HTR-8/SVneo (cell line): ENCODE measurements around the gene NOS1AP.
A peak's percentile ranks its signal among the peaks of the same experiment; 100 is the strongest.
"Not testable (repeated sequence)": the region's sequence is repeated elsewhere in the genome, so short reads cannot be mapped to it uniquely, and the experiment has no call there.

ENCODE experiments used
- DNase-seq: peaks from one replicate; pipeline ENCODE4 v3.0.0; 2011; ENCODE audit warnings: low spot score, mixed read lengths; ENCODE audit not compliant: insufficient read length
- FAIRE-seq: peaks from 2 replicates; lab custom pipeline; 2011; peaks lifted over from hg19 to GRCh38; lab: Jason Lieb, UNC

Gene NOS1AP

GRCh38 chr1:162349635-162350330 is 280.3 kb downstream of the NOS1AP start:
- DNase-seq (peak; percentile 57), FAIRE-seq (no peak)

- no peak for DNase-seq
- FAIRE-seq = no peak
Measured at GRCh38 chr1:162351246-162351842, 281.9 kb downstream of the NOS1AP start.

GRCh38 chr1:162351874-162352273 is 282.4 kb downstream of the NOS1AP start:
- not testable (repeated sequence) for FAIRE-seq

GRCh38 chr1:162353078-162353477 is 283.6 kb downstream of the NOS1AP start:
- DNase-seq (no peak), FAIRE-seq (no peak)

More at GRCh38 chr1:162351874-162352273, 282.4 kb downstream of the NOS1AP start:
- DNase-seq = not testable (repeated sequence)

- FAIRE-seq (no peak), DNase-seq (no peak)
Measured at GRCh38 chr1:162353702-162354101, 284.2 kb downstream of the NOS1AP start.

GRCh38 chr1:162357681-162358266 is 288.3 kb downstream of the NOS1AP start:
- no peak for FAIRE-seq
- DNase-seq = peak; percentile 36

- no peak for FAIRE-seq
- no peak for DNase-seq
Measured at GRCh38 chr1:162358928-162359327, 289.4 kb downstream of the NOS1AP start.

GRCh38 chr1:162359523-162360236 is 290.2 kb downstream of the NOS1AP start:
- DNase-seq (no peak), FAIRE-seq (no peak)

GRCh38 chr1:162360237-162360873 is 290.9 kb downstream of the NOS1AP start:
- FAIRE-seq = no peak
- no peak for DNase-seq

GRCh38 chr1:162360874-162361260 is 291.4 kb downstream of the NOS1AP start:
- FAIRE-seq (no peak), DNase-seq (no peak)

- no peak for FAIRE-seq
- DNase-seq = no peak
Measured at GRCh38 chr1:162361349-162361748, 291.9 kb downstream of the NOS1AP start.

- no peak for DNase-seq
- FAIRE-seq = no peak
Measured at GRCh38 chr1:162363823-162364222, 294.3 kb downstream of the NOS1AP start.

- no peak for DNase-seq
- FAIRE-seq = no peak
Measured at GRCh38 chr1:162364498-162364897, 295.0 kb downstream of the NOS1AP start.

GRCh38 chr1:162365284-162366020 is 296.0 kb downstream of the NOS1AP start:
- FAIRE-seq = no peak
- DNase-seq = no peak

- no peak for DNase-seq
- FAIRE-seq = no peak
Measured at GRCh38 chr1:162366149-162366548, 296.7 kb downstream of the NOS1AP start.

GRCh38 chr1:162366671-162367070 is 297.2 kb downstream of the NOS1AP start:
- DNase-seq = no peak
- FAIRE-seq = no peak

- DNase-seq (no peak), FAIRE-seq (no peak)
Measured at GRCh38 chr1:162367073-162367472, 297.6 kb downstream of the NOS1AP start.

- DNase-seq = no peak
Measured at GRCh38 chr1:162367772-162368171, 298.3 kb downstream of the NOS1AP start.

GRCh38 chr1:162368451-162368850 is 299.0 kb downstream of the NOS1AP start:
- FAIRE-seq (no peak), DNase-seq (no peak)

More at GRCh38 chr1:162367772-162368171, 298.3 kb downstream of the NOS1AP start:
- no peak for FAIRE-seq

- no peak for DNase-seq
- no peak for FAIRE-seq
Measured at GRCh38 chr1:162369571-162369970, 300.1 kb downstream of the NOS1AP start.
